ENCODE measurements around the gene ADK.

DNA sequence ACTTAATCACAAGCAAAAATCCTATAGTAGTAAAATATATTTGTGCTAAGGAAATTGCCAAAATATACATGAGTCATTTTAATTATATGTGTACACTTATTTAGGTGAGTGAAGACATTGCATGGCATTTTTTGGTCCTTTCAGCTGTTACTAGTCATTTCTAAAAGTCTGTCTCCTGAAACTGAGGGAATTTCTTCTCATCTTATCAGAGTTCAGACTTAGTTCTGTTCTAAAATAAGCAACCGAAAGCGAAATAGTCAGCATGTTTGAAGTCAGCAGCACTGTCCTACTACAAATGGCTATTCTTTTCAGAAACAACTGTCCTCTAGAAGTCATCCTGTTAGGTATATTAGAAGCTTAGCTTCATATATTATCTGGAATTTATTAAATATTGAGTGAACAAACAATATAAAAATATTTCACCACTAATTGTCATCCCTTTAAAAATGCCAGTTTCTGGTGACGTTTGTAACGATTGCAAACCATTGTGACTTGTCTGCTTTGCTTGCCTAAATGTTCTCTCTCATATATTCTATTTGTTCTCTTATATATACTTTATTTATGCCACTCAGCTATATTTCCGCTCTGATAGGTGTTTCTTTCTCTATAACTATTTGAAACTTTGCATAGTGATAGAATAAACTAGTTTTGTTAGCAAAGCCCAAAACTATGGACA, 448.0 kb downstream of the ADK start:
- TF ChIP-seq CTCF (IDR thresholded peaks at IDR 0.05) (no peak), POLR2A (IDR thresholded peaks at IDR 0.05) (no peak), POLR2AphosphoS5 (IDR thresholded peaks at IDR 0.05) (no peak)

Data from breast epithelium (tissue), 3 donors.